ENCODE data around the gene PDCD5.

PDCD5 gene

GRCh38 chr19:32624410-32624809 is 43.4 kb downstream of the PDCD5 start:
- Histone ChIP-seq H3K9me3 (no peaks in the 10 kb centered on the region), H3K4me3 (no peak overlapping the region), H4K20me1 (peaks cover 39% of the 10 kb centered on the region), H3K27ac (no peak overlapping the region), H3K9ac (no peak overlapping the region), H3K36me3 (peaks cover 96% of the 10 kb centered on the region), H3K27me3 (no peaks in the 10 kb centered on the region), H3K4me2 (no peak overlapping the region), H3K4me1 (peaks cover 15% of the 10 kb centered on the region)
- TF ChIP-seq Cebpa-rat (IDR thresholded peaks at IDR 0.05): peak; percentile 73

GRCh38 chr19:32626969-32627368 is 46.0 kb downstream of the PDCD5 start:
- no peak for TF ChIP-seq Cebpa-rat (IDR thresholded peaks at IDR 0.05)
- Histone ChIP-seq H3K4me2 (peak overlapping the region; percentile 70), H4K20me1 (peaks cover 45% of the 10 kb centered on the region)

GRCh38 chr19:32627714-32628270 is 46.8 kb downstream of the PDCD5 start:
- no peak for TF ChIP-seq Cebpa-rat (IDR thresholded peaks at IDR 0.05)
- Histone ChIP-seq H3K4me3 (no peak overlapping the region), H3K27me3 (no peaks in the 10 kb centered on the region), H3K4me2 (no peak overlapping the region), H3K27ac (no peak overlapping the region), H4K20me1 (peaks cover 39% of the 10 kb centered on the region), H3K9ac (no peak overlapping the region), H3K4me1 (peaks cover 15% of the 10 kb centered on the region), H3K36me3 (peaks cover 96% of the 10 kb centered on the region), H3K9me3 (no peaks in the 10 kb centered on the region)

More at GRCh38 chr19:32626969-32627368, 46.0 kb downstream of the PDCD5 start:
- no peak overlapping the region for H3K27ac ChIP-seq
- peaks cover 15% of the 10 kb centered on the region for H3K4me1 ChIP-seq
- H3K9me3 ChIP-seq: no peaks in the 10 kb centered on the region
- H3K4me3 ChIP-seq: no peak overlapping the region
- H3K36me3 ChIP-seq: peaks cover 97% of the 10 kb centered on the region
- no peaks in the 10 kb centered on the region for H3K27me3 ChIP-seq
- H3K9ac ChIP-seq: no peak overlapping the region

- peaks cover 96% of the 10 kb centered on the region for H3K36me3 ChIP-seq
- no peak overlapping the region for H3K9ac ChIP-seq
- TF ChIP-seq Cebpa-rat (IDR thresholded peaks at IDR 0.05): no peak
- H3K27ac ChIP-seq: no peak overlapping the region
- no peak overlapping the region for H3K4me3 ChIP-seq
- H3K4me2 ChIP-seq: no peak overlapping the region
- no peaks in the 10 kb centered on the region for H3K27me3 ChIP-seq
- no peaks in the 10 kb centered on the region for H3K9me3 ChIP-seq
- peaks cover 15% of the 10 kb centered on the region for H3K4me1 ChIP-seq
- peaks cover 37% of the 10 kb centered on the region for H4K20me1 ChIP-seq
Measured at GRCh38 chr19:32630338-32630737, 49.3 kb downstream of the PDCD5 start.

- Histone ChIP-seq H3K4me1 (peaks cover 8% of the 10 kb centered on the region), H3K27me3 (no peaks in the 10 kb centered on the region), H4K20me1 (peaks cover 28% of the 10 kb centered on the region), H3K4me3 (no peak overlapping the region), H3K9me3 (no peaks in the 10 kb centered on the region), H3K27ac (no peak overlapping the region), H3K36me3 (peaks cover 96% of the 10 kb centered on the region), H3K9ac (no peak overlapping the region), H3K4me2 (no peak overlapping the region)
- no peak for TF ChIP-seq Cebpa-rat (IDR thresholded peaks at IDR 0.05)
Measured at GRCh38 chr19:32631381-32631780, 50.4 kb downstream of the PDCD5 start.
